ENCODE results near the gene ERFE.

Gene ERFE

GRCh38 chr2:238140040-238140439 lies 18.7 kb upstream of the ERFE start:
- no peak for TF ChIP-seq CTCF (IDR thresholded peaks at IDR 0.05; ENCODE audit: control extremely low read depth, extremely low read depth, low read depth, missing control alignments)
- CTCF ChIA-PET = interaction anchor here (0.7 to 2.9 kb wide), 6 partner anchors 15 to 217 kb away, joined by 3 to 9 read pairs (median 4); no protein-coding TSS in a partner anchor
- POLR2A ChIA-PET = no interaction called here
- DNase-seq (ENCODE audit: extremely low spot score) = no peak

- POLR2A ChIA-PET = no interaction called here
- DNase-seq (ENCODE audit: extremely low spot score) = no peak
- CTCF ChIA-PET = interaction anchor here (0.7 to 1.6 kb wide), 3 partner anchors 7 to 53 kb away, joined by 3 read pairs; no protein-coding TSS in a partner anchor
- TF ChIP-seq CTCF (IDR thresholded peaks at IDR 0.05; ENCODE audit: control extremely low read depth, extremely low read depth, low read depth, missing control alignments) = no peak
Observed at GRCh38 chr2:238140721-238141540, 17.8 kb upstream of the ERFE start.

GRCh38 chr2:238141541-238142318 lies 17.0 kb upstream of the ERFE start:
- CTCF ChIA-PET = interaction anchor here (0.8 to 1.6 kb wide), 2 partner anchors 8 to 11 kb away, joined by 3 read pairs; no protein-coding TSS in a partner anchor
- POLR2A ChIA-PET = no interaction called here
- no peak for DNase-seq (ENCODE audit: extremely low spot score)
- TF ChIP-seq CTCF (IDR thresholded peaks at IDR 0.05; ENCODE audit: control extremely low read depth, extremely low read depth, low read depth, missing control alignments) = no peak

GRCh38 chr2:238142382-238143205 lies 16.2 kb upstream of the ERFE start:
- ChIA-PET CTCF (interaction anchor here (0.9 to 1.1 kb wide), 3 partner anchors 22 to 630 kb away, joined by 3 to 4 read pairs (median 3); no protein-coding TSS in a partner anchor), POLR2A (no interaction called here)
- DNase-seq (ENCODE audit: extremely low spot score) = no peak
- TF ChIP-seq CTCF (IDR thresholded peaks at IDR 0.05; ENCODE audit: control extremely low read depth, extremely low read depth, low read depth, missing control alignments) = no peak

- POLR2A ChIA-PET = no interaction called here
- CTCF ChIA-PET = interaction anchor here (0.9 to 1.1 kb wide), 3 partner anchors 22 to 631 kb away, joined by 3 to 4 read pairs (median 3); no protein-coding TSS in a partner anchor
- TF ChIP-seq CTCF (IDR thresholded peaks at IDR 0.05; ENCODE audit: control extremely low read depth, extremely low read depth, low read depth, missing control alignments) = no peak
- DNase-seq (ENCODE audit: extremely low spot score) = no peak
Observed at GRCh38 chr2:238143239-238143951, 15.4 kb upstream of the ERFE start.
